AG20443 (cell line): Measurements from ENCODE around the gene DLX3.

ENCODE experiments used
- DNase-seq: peaks from one replicate; pipeline ENCODE4 v3.0.0; 2012; ENCODE audit warnings: low spot score, mixed read lengths

The DLX3 gene

GRCh38 chr17:50023520-50023919 is 28.5 kb upstream of the DLX3 start:
- no peak for DNase-seq

DNA sequence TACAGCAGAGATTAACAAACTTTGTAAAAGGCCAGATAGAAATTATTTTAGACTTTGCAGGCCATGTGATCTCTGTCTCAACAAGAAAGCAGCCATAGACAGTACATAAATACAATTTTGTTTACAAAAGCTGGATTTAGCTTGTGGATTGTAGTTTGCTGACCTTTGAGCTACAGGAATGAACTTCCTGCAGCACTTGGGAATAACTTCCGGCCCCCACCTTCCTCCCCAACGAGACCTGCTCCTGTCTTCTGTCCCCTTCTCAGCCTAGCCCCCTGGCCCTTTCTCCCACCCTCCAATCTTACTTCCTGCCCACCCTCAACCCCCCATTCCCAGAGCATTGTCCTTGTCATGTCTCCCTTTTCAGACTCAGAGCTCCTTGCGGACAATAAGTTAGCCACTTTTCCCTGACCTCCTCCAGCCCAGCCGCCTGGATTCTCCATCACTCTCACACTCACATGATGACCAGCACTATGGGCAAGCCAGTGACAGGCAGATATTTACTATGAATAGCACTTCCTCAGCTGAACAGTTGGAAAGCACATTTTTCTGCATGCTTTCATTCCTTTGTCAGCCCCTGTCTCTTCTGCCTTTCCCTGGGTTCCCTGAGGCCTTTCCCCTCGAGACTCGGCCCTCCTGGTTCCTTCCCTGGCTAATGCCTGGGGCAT is 27.6 kb upstream of the DLX3 start:
- no peak for DNase-seq

DNA sequence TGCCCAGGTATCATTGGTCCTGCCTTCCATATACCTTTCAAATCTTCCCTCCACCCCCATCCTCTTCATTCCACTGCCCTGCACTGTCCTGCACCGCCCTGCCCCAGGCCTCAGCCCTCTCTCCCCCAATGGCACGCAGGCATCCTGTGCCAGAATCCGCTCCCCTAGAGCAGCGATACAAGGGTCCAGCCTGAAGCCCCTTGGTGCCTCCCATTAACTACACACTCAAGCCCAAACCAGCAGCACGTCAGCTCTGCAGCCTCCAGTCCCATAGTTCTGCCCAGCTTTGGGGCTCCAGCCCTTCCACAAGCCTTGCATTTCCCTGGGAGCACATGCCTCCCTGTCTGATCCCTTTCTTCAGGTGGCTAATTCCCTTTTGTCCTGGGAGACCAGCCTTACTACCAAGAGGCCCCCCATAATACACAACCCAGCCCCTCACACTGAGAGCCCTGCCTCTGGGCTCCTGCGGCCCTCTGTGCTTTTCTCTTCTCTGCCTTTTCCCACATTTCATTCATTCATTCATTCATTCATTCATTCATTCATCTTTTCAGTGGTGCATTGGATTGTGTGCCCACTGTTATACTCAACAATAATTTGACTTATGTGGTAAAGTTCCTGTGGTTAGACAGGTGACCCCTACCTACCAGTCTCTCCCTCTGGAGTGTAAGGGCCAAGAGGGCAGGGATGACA is 26.8 kb upstream of the DLX3 start:
- DNase-seq, result no peak

GRCh38 chr17:50020841-50021599 is 26.0 kb upstream of the DLX3 start:
- no peak for DNase-seq

- no peak for DNase-seq
Measured at GRCh38 chr17:50018909-50019308, 23.9 kb upstream of the DLX3 start.

GRCh38 chr17:50015146-50015545 is 20.1 kb upstream of the DLX3 start:
- no peak for DNase-seq

DNA sequence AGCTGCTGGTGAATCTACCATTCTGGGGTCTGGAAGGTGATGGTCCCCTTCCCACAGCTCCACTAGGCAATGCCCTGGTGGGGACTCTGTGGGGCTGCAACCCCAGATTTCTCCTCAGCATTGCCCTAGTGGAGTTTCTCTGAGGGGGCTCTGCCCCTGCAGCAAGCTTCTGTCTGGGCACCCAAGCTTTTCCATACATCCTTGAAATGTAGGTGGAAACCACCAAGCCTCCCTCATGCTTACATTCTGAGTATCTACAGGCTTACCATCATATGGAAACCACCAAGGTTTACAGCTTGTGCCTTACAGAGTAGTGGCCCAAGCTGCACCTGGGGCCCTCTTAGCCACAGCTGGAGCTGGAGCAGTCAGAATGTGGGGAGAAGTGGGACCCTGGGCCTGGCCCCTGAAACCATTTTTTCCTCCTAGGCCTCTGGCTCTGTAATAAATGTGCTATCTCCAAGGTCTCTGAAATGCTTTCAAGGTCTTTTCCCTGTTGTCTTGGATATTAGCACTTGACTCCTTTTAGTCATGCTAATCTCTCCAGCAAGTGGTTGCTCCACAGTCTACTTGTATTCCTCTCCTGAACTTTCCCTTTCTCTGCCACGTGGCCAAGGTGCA is 19.6 kb upstream of the DLX3 start:
- DNase-seq, result no peak

- no peak for DNase-seq
Measured at GRCh38 chr17:50013079-50013478, 18.1 kb upstream of the DLX3 start.

- no peak for DNase-seq
Measured at GRCh38 chr17:50009282-50009681, 14.3 kb upstream of the DLX3 start.

DNA sequence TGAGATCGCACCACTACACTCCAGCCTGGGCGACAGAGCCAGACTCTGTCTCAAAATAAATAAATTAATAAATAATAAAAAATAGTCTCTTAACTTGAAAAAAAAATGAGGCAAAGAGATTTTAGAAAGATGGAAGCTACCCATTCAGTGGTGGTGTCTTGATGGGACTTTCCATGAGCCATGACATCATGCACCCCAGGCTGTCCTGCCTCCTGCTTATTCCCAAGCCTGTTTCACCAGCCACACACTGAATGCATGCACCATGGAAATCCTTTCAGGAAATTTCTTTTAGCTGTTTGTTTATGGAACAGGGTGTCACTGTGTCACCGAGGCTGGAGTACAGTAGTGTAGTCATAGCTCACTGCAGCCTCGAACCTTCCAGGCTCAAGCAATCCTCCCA is 8.9 kb upstream of the DLX3 start:
- DNase-seq, result no peak

DNA sequence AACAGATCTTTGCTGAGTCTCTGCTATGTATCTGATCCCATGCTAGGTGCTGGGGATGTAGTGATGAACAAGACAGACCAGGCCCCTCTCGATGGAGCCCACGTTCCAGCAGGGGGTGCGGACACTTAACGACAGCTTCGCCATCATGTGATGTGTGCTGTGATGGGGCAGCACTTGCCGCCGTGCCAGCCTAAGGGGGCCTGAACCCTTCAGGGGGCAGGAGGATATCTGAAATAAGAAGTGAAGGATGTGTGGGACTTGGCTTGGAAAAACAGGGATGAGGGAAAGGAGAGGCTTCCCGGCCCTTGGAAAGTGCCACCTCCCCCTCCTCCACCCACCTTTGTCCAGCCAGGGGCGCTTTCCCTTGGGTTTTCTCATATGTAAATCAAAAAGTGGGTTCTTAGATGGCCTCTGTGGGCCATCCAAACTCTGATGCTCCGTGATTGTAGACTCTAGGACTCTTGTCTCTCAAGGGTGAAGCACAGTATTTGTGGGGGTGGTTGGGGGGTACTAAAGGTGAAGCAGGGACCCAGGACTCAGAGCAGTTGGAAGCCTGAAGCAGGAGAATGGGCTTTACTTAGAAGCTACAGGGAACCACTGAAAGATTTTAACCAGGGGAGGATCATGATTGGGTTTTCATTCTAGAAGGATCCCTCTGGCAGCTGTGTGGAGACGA is 4.0 kb upstream of the DLX3 start:
- DNase-seq, result no peak

- DNase-seq, result peak; percentile 90
Measured at GRCh38 chr17:49997773-49998703, 3.0 kb upstream of the DLX3 start.

DNA sequence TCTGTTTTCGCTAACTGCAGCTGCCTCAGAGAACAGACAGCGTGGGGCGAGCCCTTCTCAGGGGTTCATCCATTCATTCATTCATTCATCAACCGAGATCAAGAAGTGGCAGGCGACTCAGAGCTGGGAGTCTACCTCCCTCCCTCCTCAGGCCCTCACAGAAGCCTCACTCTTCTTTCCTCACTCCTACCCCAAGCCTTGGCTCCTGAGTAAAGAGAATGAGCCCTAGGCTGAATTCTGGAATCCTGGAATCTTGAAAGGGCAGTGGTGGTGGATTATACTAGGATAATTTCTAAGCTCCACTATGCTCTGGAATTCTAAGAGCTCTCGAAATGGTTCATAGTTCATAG is 2.3 kb upstream of the DLX3 start:
- no peak for DNase-seq

- DNase-seq, result peak; percentile 84
Measured at GRCh38 chr17:49996495-49997300, 1.7 kb upstream of the DLX3 start.

DNA sequence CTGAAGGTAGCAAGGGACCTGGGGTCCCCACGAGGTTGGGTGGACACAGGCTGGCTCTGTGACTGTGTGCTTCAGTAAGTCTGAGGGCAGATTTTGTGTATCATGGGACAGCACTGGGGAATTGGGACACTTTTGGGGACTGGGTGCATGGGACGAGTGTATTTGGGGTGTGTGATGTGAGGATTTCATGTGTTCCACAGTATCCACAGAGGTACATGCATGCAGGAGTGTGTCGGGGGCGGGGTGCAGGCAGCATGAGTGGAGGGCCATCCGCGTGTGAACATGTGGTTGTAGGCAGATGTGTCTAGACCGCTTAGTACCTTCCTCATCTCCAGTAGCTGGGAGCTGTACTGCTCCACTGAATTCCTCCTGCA is 1.1 kb upstream of the DLX3 start:
- no peak for DNase-seq

DNA sequence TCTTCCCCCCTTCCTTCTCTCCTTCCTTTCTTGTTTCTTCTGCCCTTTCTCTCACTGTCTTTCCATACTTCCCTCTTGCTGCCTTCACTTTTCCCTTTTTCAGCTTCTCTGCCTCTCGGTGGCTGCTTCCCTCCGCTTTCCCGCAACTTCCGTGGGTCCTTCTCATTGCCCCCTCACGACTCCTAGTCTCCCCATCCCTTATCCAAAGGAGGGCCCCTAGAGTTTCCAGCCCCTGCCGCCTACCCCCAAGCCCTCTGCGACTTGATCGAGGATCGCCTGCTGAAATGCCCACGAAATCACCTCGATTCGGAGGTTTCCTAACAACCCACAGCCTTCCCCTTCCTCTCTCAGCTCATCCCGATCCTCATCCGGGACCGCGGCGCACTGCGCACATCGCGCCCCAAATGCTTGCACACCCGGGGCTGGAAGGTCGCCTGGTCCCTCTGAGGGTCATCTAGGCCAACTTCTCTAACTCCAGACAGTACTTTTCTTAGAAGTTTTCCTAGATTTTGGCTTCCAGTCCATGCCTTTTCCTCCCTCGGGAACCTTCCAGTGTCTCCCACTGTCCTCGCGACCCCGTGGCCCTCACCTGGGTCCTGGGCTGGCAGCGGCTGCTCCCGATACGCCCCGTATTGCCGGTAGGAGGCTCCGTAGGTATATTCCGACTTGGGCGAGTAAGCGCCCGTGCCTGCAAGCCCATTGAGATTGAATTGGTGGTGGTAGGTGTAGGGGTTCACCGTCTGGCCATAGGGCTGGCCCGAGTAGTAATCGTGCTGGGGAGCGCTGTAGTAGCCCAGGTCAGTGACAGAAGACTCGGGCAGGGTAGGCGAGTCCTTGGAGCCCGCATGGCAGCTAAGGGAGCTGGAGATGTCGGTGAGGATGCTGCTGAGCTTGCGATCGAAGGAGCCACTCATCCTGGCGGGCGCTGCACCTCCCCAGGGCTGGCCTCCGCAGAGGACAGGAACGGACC is 654 bp downstream of the DLX3 start:
- DNase-seq, result peak; percentile 11

- peak; percentile 67 for DNase-seq
Measured at GRCh38 chr17:49993423-49994060, 1.5 kb downstream of the DLX3 start.

DNA sequence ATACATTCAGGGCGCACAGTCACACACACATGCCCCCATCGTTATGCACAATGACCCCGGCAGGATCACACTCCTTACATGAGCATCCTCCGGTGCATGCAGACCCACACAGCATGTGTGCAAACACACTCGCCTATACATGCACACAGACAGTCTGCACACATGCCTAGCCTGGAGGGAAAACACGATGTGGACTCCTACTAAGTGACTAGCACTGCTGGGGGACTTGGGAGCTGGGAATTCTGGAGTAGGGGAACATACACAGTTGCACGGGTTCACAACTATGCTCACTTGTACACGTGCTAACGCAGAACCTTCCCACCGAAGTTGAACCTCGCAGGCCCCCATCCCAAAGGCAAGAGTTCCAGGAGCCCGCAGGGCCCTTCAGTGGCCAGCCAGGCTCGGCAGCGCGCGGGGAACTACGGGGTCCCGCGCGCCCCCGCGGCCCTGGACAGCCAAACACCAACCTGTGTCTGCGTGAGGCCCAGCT is 2.0 kb downstream of the DLX3 start:
- DNase-seq, result no peak
